H9 (cell line): ENCODE measurements around the gene AMOT. TPM values are rescaled to one million over a fixed set of nuclear protein-coding genes. Genes with fewer than 3 reads are reported as not detected.
A peak's percentile ranks its signal among the peaks of the same experiment; 100 is the strongest.

Experiments
- DNase-seq: peaks from one replicate; pipeline ENCODE4 v3.0.0-alpha.2; 2017
- H2AFZ ChIP-seq: one replicate; pipeline ENCODE4 v1.6.1; 2013; ENCODE audit warnings: mild to moderate bottlenecking, low read length, control low read depth, moderate library complexity
- H2AK5ac ChIP-seq: 2 replicates; pipeline ENCODE4 v1.6.1; 2013; ENCODE audit warnings: low read length, control low read depth, mixed read lengths; ENCODE audit not compliant: insufficient read length
- H2BK120ac ChIP-seq: one replicate; pipeline ENCODE4 v1.6.1; 2013; ENCODE audit warnings: low read depth, mild to moderate bottlenecking, low read length, control low read depth, inconsistent platforms; ENCODE audit not compliant: poor library complexity, severe bottlenecking
- H2BK12ac ChIP-seq: 2 replicates; pipeline ENCODE4 v1.6.1; 2013; ENCODE audit warnings: low read length, control low read depth, mixed read lengths, low read depth; ENCODE audit not compliant: insufficient read length
- H2BK15ac ChIP-seq: 2 replicates; pipeline ENCODE4 v1.6.1; 2013; ENCODE audit warnings: low read depth, low read length, control low read depth
- H2BK20ac ChIP-seq: one replicate; pipeline ENCODE4 v1.6.1; 2013; ENCODE audit warnings: low read depth, mild to moderate bottlenecking, low read length, control low read depth, inconsistent platforms; ENCODE audit not compliant: poor library complexity, severe bottlenecking
- H2BK5ac ChIP-seq: 2 replicates; pipeline ENCODE4 v1.6.1; 2013; ENCODE audit warnings: low read length, control low read depth, mixed read lengths; ENCODE audit not compliant: insufficient read length
- H3K14ac ChIP-seq: 2 replicates; pipeline ENCODE4 v1.6.1; 2013; ENCODE audit warnings: low read length, control low read depth; ENCODE audit not compliant: insufficient read depth
- H3K18ac ChIP-seq: 2 replicates; pipeline ENCODE4 v1.6.1; 2013; ENCODE audit warnings: low read depth, mild to moderate bottlenecking, mixed read lengths, low read length, control low read depth; ENCODE audit not compliant: insufficient read length
- H3K23ac ChIP-seq: 2 replicates; pipeline ENCODE4 v1.6.1; 2013; ENCODE audit warnings: low read length, control low read depth, mixed read lengths, low read depth; ENCODE audit not compliant: insufficient read length
- H3K23me2 ChIP-seq: 2 replicates; pipeline ENCODE4 v1.6.1; 2013; ENCODE audit warnings: low read depth, mild to moderate bottlenecking, mixed read lengths, low read length, control low read depth; ENCODE audit not compliant: insufficient read length, poor library complexity, severe bottlenecking
- H3K27ac ChIP-seq: 2 replicates; pipeline ENCODE4 v1.5.1; 2013; ENCODE audit warnings: low read length, control low read depth, mixed read lengths, low read depth; ENCODE audit not compliant: insufficient read length
- H3K27me3 ChIP-seq: 2 replicates; pipeline ENCODE4 v1.6.1; 2013; ENCODE audit warnings: low read length, control low read depth, inconsistent platforms; ENCODE audit not compliant: insufficient read depth
- H3K4ac ChIP-seq: 2 replicates; pipeline ENCODE4 v1.6.1; 2013; ENCODE audit warnings: low read depth, mild to moderate bottlenecking, control low read depth, inconsistent platforms, low read length, moderate library complexity
- H3K4me1 ChIP-seq: 2 replicates; pipeline ENCODE4 v1.6.1; 2013; ENCODE audit warnings: low read length, control low read depth, inconsistent platforms; ENCODE audit not compliant: insufficient read depth
- H3K4me2 ChIP-seq: 2 replicates; pipeline ENCODE4 v1.6.1; 2013; ENCODE audit warnings: low read length, control low read depth, mixed read lengths; ENCODE audit not compliant: insufficient read length, insufficient read depth
- H3K56ac ChIP-seq: 2 replicates; pipeline ENCODE4 v1.6.1; 2013; ENCODE audit warnings: low read depth, mild to moderate bottlenecking, mixed read lengths, low read length, control low read depth; ENCODE audit not compliant: insufficient read length
- H3K79me1 ChIP-seq: 2 replicates; pipeline ENCODE4 v1.6.1; 2013; ENCODE audit warnings: low read depth, mild to moderate bottlenecking, moderate library complexity, low read length, control low read depth, inconsistent platforms; ENCODE audit not compliant: insufficient read depth, poor library complexity, severe bottlenecking
- H3K79me2 ChIP-seq: 2 replicates; pipeline ENCODE4 v1.6.1; 2013; ENCODE audit warnings: low read length, control low read depth, inconsistent platforms; ENCODE audit not compliant: insufficient read depth
- H3K9ac ChIP-seq: 2 replicates; pipeline ENCODE4 v1.6.1; 2013; ENCODE audit warnings: low read length, control low read depth, mixed read lengths; ENCODE audit not compliant: insufficient read length; ENCODE audit errors: extremely low read depth
- H3K9me3 ChIP-seq: one replicate; pipeline ENCODE4 v1.6.1; 2013; ENCODE audit warnings: low read depth, low read length, inconsistent platforms; ENCODE audit not compliant: control insufficient read depth
- H3T11ph ChIP-seq: one replicate; pipeline ENCODE4 v1.6.1; 2013; ENCODE audit warnings: mild to moderate bottlenecking, low read length, control low read depth, inconsistent platforms
- H4K20me1 ChIP-seq: one replicate; pipeline ENCODE4 v1.6.1; 2013; ENCODE audit not compliant: control insufficient read depth, insufficient read length, insufficient read depth
- H4K5ac ChIP-seq: 2 replicates; pipeline ENCODE4 v1.6.1; 2013; ENCODE audit warnings: low read depth, mild to moderate bottlenecking, mixed read lengths, low read length, control low read depth; ENCODE audit not compliant: insufficient read length
- H4K8ac ChIP-seq: replicated peaks from 2 replicates; pipeline ENCODE4 v1.6.1; 2013; ENCODE audit warnings: low read length, control low read depth, mixed read lengths, low read depth; ENCODE audit not compliant: insufficient read length
- H4K91ac ChIP-seq: 2 replicates; pipeline ENCODE4 v1.6.1; 2013; ENCODE audit warnings: low read depth, mild to moderate bottlenecking, moderate library complexity, mixed read lengths, low read length, control low read depth; ENCODE audit not compliant: insufficient read length
- H3K27ac Mint-ChIP-seq, 3 experiments: 2 replicates in 2 of 3; 3 replicates in 1 of 3; pipeline ENCODE4 v1.8.0; 2020 to 2021; ENCODE audit warnings: mixed read lengths in 3 of 3, mild to moderate bottlenecking in 1 of 3, moderate library complexity in 1 of 3
- H3K27me3 Mint-ChIP-seq: 2 replicates; pipeline ENCODE4 v1.8.0; 2021; ENCODE audit warnings: low read depth, mild to moderate bottlenecking, moderate library complexity, mixed read lengths
- H3K36me3 Mint-ChIP-seq, 3 experiments: 2 replicates in 2 of 3; 3 replicates in 1 of 3; pipeline ENCODE4 v1.8.0; 2020 to 2021; ENCODE audit warnings: low read depth in 3 of 3, mixed read lengths in 3 of 3; ENCODE audit not compliant: insufficient read depth in 1 of 3
- H3K4me1 Mint-ChIP-seq, 2 experiments: 2 replicates each; pipeline ENCODE4 v1.8.0; 2020; ENCODE audit warnings: mixed read lengths in 2 of 2
- H3K4me3 Mint-ChIP-seq, 2 experiments: 2 replicates in 1 of 2; 3 replicates in 1 of 2; pipeline ENCODE4 v1.8.0; 2020 to 2021; ENCODE audit warnings: mild to moderate bottlenecking in 2 of 2, mixed read lengths in 2 of 2, moderate library complexity in 1 of 2
- H3K9me3 Mint-ChIP-seq, 2 experiments: 2 replicates in 1 of 2; 3 replicates in 1 of 2; pipeline ENCODE4 v1.8.0; 2020; ENCODE audit warnings: mild to moderate bottlenecking in 2 of 2, mixed read lengths in 2 of 2, moderate library complexity in 1 of 2
- CTCF ChIP-seq: fragments of 200-600 bp; sonication (generic); conservative IDR thresholded peaks from 3 replicates; pipeline ENCODE4 v1.8.0; 2021; ENCODE audit warnings: antibody characterized with exemption, mild to moderate bottlenecking
- WGBS: extraction: QIAGEN DNeasy Blood & Tissue Kit; methylation state at CpG from one replicate; pipeline ENCODE4 v1.1.7; 2013; ENCODE audit warnings: missing lambda C conversion rate, low lambda C conversion rate, mixed read lengths; ENCODE audit not compliant: insufficient read length; ENCODE audit errors: extremely low coverage; 5-methylcytosine and 5-hydroxymethylcytosine counted together
- total RNA-seq: library from RNA; stranded (reverse); gene quantifications from 2 replicates; pipeline ENCODE4 v1.2.1, GENCODE V29; 2021

Gene AMOT
- total RNA-seq, 1 experiment from 2014 or later: 17.6 TPM

- no peak overlapping the region for H3K23ac ChIP-seq
- H4K91ac ChIP-seq: no peak overlapping the region
- TF ChIP-seq CTCF: no peak
- no peak overlapping the region for H3K9ac ChIP-seq
- H2BK5ac ChIP-seq: no peak overlapping the region
- H3K14ac ChIP-seq: no peak overlapping the region
- no peak overlapping the region for H3K27ac ChIP-seq
- H3K4me3 Mint-ChIP-seq: peak overlapping the region; percentile 97 to 98
- DNase-seq: no peak
- no peak overlapping the region for H2AK5ac ChIP-seq
- no peak overlapping the region for H3K4ac ChIP-seq
- no peak overlapping the region for H2AFZ ChIP-seq
- peaks cover 35% of the 10 kb centered on the region for H3K27me3 Mint-ChIP-seq
- H3K9me3 Mint-ChIP-seq: peaks cover 7% of the 10 kb centered on the region in 2 experiments
- H3K27ac Mint-ChIP-seq: peak overlapping the region in 1 of 3 experiments; percentile 97; a peak in 1 of 7 replicates
- no peaks in the 10 kb centered on the region for H3K9me3 ChIP-seq
- H3T11ph ChIP-seq: no peak overlapping the region
- H3K4me1 Mint-ChIP-seq: peaks cover 32 to 33% of the 10 kb centered on the region in 2 experiments
- no peak overlapping the region for H2BK12ac ChIP-seq
- H4K8ac ChIP-seq: no peak overlapping the region
- H3K79me2 ChIP-seq: no peaks in the 10 kb centered on the region
- no CpG with 5 or more reads among the region's 5 CpGs for WGBS
- H4K5ac ChIP-seq: no peak overlapping the region
- no peak overlapping the region for H3K56ac ChIP-seq
- H3K36me3 Mint-ChIP-seq: peaks cover 0 to 9% (median 3%) of the 10 kb centered on the region in 3 experiments; a peak in 4 of 7 replicates
- H3K27me3 ChIP-seq: peaks cover 15% of the 10 kb centered on the region; the same call in 1 of the 2 replicates
- peaks cover 5% of the 10 kb centered on the region for H3K4me1 ChIP-seq
- H3K4me2 ChIP-seq: peak overlapping the region; percentile 57
- no peak overlapping the region for H3K18ac ChIP-seq
- H4K20me1 ChIP-seq: no peaks in the 10 kb centered on the region
- no peak overlapping the region for H2BK15ac ChIP-seq
- no peak overlapping the region for H2BK120ac ChIP-seq
- no peaks in the 10 kb centered on the region for H3K79me1 ChIP-seq
- H2BK20ac ChIP-seq: no peak overlapping the region
- H3K23me2 ChIP-seq: peaks cover 17% of the 10 kb centered on the region
Observed at GRCh38 chrX:112839856-112840255, 775 bp downstream of the AMOT start.
